ENCODE measurements around the gene STK25. TPM values are rescaled to one million over a fixed set of nuclear protein-coding genes. Genes with fewer than 3 reads are reported as not detected.

The STK25 gene
- polyA plus RNA-seq, 3 donors, result 200 to 207 (median 205) TPM

DNA sequence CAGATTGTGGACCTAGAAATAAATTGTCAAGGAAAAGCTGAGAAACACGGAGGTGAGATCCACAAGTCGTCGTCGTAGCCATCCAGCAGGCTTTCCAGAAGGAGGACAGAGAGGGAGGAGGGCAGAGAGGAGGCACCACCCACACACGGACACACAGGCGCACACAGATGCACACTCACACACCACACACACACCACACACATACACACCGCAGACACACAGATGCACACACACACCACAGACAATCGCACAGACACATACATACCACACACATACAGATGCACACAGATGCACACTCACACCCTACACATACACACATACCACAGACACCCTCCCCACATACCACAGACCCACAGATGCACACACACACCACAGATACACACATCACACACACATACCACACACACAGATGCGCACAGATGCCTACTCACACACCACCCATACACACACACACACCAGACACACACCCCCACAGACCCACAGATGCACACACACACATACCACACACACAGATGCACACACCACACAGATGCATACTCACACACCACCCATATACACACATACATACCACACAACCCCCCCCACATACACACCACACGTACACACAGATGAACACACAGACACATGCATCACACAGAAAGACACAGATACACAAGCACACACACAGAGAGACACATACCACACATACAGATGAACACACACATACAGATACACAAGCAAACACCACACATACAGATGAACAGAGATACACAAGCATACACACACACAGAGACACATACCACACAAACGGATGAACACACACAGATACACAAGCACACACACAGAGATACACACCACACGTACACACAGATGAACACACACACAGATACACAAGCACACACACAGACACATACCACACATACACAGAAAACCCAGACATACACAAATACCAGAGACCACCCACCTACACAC, 37.4 kb upstream of the STK25 start:
- DNase-seq (ENCODE audit: extremely low read depth in 1 of 11, low read depth in 9 of 11, low spot score in 4 of 11), result no peak

DNA sequence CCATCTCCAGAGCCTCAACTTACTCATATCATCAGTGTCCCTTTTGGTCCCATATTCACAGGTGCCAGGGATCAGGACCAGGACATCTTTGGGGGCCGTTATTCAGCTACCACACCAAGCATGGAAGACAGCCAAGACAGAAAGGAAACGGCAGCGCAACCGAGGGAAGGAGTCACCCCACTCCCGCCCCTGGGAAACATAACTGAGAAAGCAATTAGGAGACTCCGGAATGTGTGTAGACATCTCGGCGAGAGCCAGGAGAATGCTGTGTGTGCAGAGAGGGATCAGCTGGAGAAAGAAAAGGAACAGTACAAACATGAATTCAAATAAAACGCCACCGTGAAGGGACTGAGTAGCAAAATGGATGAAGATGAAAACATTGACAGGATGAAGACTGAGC, 36.7 kb upstream of the STK25 start:
- no peak for DNase-seq (ENCODE audit: extremely low read depth in 1 of 11, low read depth in 9 of 11, low spot score in 4 of 11)

DNA sequence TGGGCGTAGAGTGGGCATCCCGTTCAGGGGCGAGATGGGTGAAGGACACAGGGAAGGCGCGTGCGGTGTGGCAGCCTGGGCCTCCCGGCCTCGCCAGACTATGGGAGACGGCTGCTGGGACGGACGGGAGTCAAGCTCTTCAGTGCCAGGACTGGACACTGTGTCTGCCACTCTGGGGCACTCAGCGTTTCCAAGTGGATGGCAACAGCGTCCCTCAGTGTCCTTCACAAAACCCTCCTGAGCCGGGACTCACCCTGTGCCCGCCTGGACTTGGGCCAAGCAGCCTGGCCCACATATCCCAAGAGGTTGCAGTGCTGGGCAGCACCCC, 33.9 kb upstream of the STK25 start:
- DNase-seq (ENCODE audit: extremely low read depth in 1 of 11, low read depth in 9 of 11, low spot score in 4 of 11), result no peak

DNA sequence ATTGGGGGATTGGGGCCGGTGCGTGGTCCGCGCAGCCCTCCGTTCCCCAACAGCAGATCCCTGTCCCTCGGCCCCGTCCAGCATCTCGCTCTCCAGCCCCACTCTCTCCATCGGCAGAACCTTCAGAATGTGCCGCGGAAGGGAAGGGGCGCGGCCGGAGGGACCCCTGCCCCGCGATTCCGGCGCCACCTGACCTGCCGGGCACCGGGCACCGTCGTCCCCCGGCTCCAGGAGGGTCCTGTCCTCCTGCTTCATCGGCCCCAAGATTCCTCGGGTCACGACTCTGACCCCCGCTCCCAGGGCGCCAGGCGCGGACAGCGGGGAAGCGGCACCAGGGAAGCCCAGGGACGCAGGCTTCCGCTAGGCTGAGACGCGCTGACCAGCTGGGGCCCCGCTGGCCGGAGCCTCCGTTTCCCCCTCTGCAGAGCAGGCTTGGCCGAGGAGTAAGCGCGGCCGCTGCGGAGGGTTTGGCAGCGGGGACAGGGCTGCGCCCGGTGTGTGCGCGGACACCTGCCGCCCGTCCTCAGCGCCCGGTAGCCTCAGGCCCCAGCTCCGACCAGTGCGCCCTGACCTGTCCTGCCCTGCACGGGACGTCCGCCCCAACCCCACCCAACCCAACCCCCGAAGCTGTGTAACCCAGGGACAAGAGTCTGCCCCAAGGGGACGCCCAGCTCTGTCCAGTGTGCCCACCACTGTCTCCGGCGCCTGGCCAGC, 33.3 kb upstream of the STK25 start:
- DNase-seq (ENCODE audit: extremely low read depth in 1 of 11, low read depth in 9 of 11, low spot score in 4 of 11), result no peak

DNA sequence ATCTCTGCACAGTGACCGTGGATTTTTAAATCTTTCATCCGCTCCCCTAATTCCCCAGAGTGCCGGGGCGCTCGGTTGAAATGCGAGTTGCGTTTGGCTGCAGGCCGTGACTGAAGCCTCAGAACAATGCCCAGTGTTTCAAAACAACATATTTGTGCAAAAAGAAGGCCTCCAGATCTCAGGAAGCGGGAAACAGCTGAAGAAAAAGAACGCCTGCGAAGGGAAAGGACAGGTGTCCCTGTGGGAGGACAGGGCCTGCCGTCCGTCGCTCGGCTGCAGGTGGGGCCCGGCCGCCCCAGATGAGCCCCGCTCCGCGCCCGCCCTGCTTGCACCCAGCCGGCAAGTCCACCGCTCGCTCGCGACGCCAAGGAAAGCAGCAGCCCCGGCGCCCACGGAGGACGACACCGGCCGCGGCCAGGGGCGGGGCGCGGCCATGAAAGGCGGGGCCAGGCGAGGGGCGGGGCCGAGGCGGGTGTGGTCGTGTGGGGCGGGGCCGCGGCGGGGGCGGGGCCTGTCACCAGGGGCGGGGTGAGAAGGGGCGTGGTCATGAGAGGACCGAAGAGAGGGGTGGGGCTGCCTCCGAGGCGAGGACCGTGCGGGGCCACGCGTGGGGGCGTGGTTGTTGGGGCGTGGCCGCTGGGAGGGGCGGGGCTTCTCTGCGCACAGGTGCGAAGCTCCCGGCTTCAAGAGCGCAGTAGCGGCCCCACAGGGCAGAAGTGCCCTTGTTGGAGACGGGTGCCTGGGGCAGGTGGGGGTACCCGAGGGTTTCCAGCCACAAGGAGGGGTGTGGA, 32.6 kb upstream of the STK25 start:
- DNase-seq (ENCODE audit: extremely low read depth in 1 of 11, low read depth in 9 of 11, low spot score in 4 of 11), result no peak

DNA sequence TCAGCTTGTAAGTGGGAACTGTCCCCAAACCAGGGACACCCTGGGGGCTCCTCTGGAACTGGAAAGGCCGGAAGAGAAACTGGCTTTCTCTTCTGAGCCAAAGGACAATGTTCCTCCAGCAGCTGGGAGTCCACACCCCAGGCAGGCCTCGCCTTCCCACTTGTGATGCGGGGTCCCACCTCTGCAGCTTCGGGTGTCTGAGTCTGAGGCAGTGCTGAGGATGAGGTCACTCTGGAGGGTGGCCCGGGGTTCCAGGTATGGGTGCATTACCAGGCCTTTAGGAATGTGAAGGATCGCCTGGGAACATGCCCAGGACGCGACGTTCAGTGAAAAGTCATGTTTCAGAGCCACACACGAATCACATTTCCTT, 32.0 kb upstream of the STK25 start:
- no peak for DNase-seq (ENCODE audit: extremely low read depth in 1 of 11, low read depth in 9 of 11, low spot score in 4 of 11)

DNA sequence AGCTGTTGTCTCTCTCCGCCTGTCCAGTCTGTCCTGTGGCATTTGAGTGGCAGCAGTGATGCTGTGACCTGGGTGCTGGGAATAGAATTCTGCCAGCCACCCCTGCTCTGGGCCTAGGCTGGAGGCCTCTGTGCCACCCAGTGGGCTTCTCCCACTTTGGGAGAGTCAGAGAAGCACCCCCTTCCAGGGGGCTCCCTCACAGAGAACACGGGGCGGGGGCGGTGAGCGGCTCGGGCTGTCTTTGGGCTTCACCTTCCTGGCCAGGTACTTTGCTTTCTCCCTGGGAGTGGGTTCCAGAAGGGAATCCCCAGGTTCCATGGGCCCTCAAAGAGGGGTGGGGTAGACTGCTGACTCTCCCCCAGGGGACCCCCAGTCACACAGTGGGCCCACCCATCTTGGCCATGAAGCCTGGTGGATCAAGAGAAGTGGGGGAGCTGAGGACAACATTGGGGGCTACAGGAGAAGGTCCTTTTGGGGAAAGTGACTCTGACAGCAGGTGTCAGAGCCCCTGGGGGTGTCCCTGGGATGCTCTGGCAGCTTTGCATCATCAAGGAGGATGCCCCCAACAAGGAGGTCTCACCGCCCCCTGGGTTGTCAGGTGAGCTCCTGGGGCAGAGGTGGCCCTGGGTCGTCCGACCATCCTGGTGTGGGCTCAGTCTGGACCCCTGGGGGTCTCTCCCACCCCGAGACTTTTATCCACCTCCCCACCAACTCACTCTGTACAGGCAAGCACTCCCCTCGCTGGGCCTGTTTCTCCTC, 31.4 kb upstream of the STK25 start:
- DNase-seq (ENCODE audit: extremely low read depth in 1 of 11, low read depth in 9 of 11, low spot score in 4 of 11), result no peak

DNA sequence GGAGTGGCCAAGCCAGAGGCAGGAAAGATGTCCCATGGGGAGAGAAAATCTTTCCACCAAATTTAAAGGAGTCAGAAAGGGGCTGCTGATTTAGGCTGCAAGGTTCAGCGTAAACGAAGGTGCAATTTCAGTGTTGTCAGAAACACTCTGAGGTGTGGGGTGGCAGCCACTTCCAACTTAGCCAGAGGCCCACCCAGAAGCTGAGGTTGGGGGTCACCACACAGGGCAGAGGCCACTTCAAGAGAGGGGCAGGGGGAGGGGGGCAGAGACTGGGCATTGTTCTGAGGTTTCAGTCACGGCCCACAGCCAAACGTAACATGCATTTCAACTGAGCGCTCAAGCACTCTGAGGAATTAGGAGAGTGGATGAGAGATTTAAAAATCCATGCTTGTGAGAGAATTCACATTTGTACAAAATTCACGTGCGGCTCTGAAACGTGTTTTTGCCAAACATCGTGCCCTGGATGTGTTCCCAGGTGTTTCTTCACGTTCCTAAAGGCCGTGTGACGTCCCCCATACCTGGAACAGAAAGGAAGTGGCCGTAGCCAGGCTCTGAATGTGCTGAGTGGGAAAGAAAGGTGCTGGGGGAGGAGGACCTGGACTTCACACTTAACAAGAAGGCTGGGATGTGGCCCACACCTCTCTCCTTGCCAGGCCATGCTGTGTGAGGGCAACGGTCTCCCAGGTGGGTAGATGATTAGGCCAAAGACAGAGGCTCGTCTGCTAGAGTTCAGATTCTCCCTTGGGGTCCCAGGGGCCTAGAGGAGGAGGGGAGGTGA, 30.6 kb upstream of the STK25 start:
- no peak for DNase-seq (ENCODE audit: extremely low read depth in 1 of 11, low read depth in 9 of 11, low spot score in 4 of 11)

DNA sequence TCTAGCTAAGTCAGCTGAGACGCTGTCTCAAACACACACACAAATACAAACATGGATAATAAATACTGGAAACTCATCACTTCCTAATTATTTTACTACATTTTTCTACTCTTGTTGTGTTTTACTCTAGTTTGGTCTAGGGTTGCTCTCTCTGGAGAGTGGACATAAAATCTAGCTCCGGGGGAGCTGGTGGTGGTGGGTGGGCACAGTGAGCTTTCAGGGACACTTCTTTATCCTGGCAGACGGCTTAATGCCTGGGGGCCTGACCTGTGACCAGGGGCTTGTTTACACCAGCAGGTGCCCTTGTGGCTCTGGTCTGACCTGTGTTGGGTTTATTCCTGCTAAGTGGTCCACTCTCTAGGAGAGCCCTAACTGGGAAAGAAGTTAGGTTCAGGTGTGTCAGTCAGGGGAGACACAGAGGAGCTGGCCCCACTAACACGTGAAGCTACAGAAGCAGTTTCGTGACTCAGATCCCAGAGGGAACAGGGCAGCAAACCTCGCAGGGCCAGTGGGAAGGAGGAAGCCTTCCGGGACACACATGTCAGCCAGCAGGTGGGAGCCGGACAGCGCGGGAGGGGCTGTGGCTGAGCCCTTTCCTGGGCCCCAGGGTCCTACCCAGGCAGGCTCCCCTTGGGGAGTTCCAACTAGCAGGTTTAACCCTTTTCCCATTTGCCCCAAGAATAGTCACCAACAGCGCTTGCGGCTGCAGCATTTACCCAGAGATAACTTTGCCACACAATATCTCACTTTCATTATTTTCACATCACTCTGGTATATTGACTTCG, 27.7 kb upstream of the STK25 start:
- no peak for DNase-seq (ENCODE audit: extremely low read depth in 1 of 11, low read depth in 9 of 11, low spot score in 4 of 11)

DNA sequence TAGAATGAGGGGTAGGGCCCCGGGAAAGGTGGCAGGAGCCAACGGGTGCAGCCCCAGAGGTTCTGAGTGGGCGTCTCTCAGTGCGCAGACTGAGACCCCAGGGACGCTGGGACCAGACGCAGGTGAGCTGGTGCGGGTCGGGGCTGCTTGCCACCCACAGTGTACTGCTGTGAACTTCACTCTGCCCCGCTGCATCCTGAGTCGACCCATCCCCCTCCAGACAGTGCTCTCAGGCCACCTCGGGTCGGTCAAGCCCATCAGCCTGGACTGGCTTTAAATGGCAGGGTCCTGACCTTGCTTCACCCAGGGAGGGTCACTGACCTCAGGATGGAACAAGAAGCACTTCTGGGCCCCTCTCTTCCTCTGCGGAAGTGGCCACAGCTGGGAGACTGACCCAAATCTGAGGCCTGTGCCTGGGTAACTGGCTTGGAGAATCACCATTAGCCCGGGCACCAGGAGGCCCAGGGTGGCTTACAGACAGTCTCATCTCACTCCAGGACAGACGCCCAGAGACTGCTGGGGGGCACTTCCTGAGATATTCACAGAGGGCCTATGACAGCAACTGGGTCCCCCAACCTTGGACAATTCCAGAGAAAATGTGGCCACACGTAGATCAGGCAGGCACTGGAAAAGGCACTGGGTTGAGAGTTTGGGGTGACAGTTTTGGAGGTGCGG, 26.5 kb upstream of the STK25 start:
- no peak for DNase-seq (ENCODE audit: extremely low read depth in 1 of 11, low read depth in 9 of 11, low spot score in 4 of 11)

DNA sequence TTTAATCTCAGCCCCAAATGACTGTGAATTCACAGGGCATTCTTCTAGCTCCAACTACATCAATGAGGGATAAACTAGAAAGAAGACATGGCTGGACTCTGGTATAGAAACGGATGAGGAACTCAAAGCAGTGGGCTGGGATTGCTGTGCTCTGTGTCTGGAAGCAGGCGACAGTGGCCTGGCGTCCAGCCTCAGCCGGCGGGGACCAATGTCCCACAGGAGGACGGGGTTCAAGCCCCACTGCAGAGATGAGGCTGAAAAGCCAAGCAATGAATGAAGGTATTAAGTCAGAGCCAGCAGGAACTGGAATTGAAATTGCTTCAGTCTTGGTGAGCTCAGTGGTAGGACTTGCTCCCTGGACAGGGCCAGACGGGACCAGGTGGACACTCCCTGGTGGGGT, 25.9 kb upstream of the STK25 start:
- DNase-seq (ENCODE audit: extremely low read depth in 1 of 11, low read depth in 9 of 11, low spot score in 4 of 11), result no peak

DNA sequence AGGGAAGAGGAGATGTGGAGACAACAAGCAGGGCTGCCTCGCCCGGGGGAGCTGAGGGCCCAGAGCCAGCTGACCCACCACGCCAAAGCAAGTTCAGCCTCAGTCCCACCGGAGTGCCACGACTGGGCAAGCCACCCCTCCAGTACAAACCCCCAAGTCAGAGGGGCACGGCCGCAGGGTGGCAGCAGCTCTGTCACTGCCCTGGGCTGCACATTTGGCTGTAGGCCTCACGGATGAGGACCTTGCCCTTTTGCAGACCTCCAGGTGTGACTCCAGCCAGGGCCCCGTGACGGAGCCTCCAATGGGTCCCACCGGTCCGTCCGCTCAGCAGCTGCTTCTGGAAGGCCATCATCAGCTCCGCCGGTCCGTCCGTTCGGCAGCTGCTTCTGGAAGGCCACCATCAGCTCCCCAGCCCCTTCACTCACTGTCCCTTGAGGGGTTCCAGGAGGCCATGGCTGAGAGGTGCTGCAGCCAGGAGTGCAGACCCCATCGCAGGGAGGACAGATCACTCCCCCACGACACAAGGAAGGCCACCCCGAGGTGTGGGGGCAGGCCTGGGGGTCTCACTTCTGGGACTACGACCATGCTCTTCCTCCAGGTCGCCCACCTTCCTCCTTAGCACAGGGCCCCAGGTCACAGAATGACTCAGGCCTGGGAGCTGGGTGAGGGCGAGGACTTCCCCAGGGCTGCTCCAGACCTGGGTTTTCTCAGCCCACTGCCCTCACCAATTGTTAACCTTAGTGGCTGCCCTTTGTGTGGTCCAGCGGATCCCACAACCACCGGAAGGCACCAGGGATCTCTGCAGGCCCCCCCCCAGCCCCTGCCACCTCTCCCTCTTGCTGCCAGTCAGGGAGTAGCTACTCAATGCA, 24.6 kb upstream of the STK25 start:
- DNase-seq (ENCODE audit: extremely low read depth in 1 of 11, low read depth in 9 of 11, low spot score in 4 of 11), result no peak

DNA sequence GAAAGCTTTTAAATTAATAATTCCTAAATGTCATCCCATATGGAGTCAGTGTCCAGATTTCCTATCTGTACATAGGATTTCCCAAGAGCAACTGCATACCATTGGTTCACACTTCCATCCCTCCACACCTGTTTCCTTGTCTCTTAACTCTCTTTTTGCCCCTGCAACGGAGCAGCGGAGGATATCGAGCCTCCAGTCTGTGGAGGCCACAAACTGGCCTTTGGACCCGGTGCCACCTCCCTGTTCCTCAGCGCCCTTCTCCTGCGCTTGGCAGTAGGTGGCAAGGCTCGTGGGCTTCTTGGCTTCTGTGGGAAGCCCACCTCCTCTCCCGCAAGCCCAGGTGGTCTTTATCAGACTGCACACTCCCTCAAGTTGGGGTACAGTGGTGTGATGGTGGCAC, 23.8 kb upstream of the STK25 start:
- DNase-seq (ENCODE audit: extremely low read depth in 1 of 11, low read depth in 9 of 11, low spot score in 4 of 11), result no peak

DNA sequence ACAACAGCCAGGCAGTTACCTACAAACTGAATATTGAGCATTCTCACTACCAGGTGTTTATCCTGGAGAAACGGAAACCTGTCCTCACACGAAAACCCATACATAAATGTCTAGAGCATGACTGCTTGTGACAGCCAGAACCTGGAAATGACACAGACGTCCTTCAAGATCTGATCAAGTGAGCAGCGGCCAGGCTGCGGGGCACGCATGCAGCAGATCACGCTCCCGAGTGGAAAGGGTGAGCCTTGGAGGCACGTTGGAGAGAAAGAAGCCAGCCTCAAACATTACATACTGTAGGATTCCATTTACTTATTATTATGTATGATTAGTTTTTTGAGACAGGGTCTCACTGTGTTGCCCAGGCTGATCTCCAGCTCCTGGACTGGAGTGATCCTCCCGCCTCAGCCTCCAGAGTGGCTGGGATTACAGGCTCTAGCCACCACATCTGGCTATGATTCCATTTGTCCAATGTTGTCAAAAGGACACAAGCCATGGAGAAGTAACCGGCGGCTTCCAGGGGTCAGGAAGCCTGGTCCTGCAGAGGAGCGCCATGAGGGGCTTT, 22.9 kb upstream of the STK25 start:
- no peak for DNase-seq (ENCODE audit: extremely low read depth in 1 of 11, low read depth in 9 of 11, low spot score in 4 of 11)

DNA sequence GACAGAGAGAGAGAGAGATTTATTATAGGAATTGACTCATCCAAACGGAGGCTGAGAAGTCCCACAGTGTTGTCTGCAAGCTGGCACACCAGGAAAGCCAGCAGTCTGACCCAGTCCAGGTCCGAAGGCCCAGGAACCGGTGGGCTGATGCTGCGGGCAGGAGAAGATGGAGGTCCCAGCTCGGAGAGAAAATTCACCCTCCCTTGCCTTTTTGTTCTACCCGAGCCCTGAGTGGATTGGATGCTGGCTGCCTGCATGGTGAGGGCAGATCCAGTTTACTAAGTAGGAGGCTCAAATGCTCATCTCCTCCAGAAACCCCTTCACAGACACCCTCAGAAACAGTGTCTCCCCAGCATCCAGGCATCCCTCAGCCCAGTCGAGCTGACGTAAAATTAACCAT, 22.2 kb upstream of the STK25 start:
- no peak for DNase-seq (ENCODE audit: extremely low read depth in 1 of 11, low read depth in 9 of 11, low spot score in 4 of 11)

Measured in renal cortex interstitium (tissue), 11 donors.